GM21367 (cell line): Measurements from ENCODE around the gene EFCAB11.
"Not testable (repeated sequence)": the region's sequence is repeated elsewhere in the genome, so short reads cannot be mapped to it uniquely, and the experiment has no call there.

Experiments used
- ATAC-seq: cut with Tn5 transposase; IDR thresholded peaks from one replicate; pipeline ENCODE4 v1.9.1; 2021; ENCODE audit not compliant: unreplicated experiment

The EFCAB11 gene

GRCh38 chr14:89912667-89913211, 41.8 kb downstream of the EFCAB11 start:
- ATAC-seq: no peak

DNA sequence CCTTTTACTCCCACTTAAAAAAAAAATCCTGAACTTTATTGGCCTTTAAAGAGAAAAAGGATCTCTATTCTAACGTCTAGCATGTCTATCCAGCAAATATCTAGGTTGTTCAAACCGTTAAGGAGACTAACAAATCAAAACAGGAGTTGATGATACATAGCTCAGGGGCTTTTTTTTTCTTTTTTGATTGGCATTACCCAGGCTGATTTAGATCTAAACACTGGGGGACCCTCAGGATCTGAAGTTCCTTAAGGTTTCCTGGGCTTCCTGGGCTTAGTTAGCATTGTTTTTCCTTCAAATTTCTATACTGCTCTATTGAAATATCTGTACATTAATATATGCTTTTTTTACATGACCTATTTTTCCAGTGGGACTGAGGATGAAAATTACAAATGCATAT, 42.3 kb downstream of the EFCAB11 start:
- no peak for ATAC-seq

DNA sequence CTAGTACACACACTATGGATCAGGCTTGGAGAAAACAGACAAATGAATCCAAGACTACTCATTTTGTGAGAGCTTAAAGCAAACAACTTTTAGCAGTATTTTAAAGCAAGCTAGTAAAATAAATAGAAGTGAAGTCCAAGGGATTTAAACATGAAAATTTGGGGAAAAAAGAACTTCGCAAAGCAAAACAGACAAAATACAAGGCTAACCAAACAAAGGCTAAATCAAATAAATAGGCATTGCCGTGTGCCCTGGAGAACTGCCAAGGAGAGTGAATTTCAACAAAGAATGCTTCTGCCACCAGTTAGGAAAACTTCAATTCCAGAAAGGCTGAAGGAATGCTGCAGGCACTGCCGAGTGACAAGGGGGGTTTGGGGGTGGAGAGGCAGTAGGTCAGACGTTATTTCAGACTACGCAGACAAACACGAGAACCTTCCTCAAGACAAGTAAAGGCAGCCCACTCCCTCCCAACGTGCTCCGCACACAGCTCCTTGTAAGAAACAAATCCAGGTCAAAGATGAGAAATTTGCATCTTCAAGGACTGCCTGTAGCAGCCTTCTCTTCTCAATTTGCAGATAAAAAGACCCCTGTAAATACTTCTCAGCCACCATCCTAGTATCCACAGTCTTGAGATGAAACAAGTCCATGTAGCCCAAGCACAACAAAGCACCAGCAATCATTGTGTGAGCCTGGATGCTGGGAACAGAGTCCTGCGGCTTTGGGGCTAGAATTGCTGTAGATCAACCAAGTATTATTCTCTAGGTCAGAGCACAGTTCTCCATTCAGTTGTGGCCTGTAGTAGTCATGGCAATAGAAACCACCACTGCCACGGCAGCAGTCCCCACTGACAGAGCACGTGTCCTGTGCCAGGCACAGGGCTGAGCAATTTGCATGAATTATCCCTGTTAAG, 43.3 kb downstream of the EFCAB11 start:
- ATAC-seq: peak; percentile 49

GRCh38 chr14:89910691-89911009, 43.9 kb downstream of the EFCAB11 start:
- no peak for ATAC-seq

- no peak for ATAC-seq
Observed at GRCh38 chr14:89909586-89909985, 44.9 kb downstream of the EFCAB11 start.

DNA sequence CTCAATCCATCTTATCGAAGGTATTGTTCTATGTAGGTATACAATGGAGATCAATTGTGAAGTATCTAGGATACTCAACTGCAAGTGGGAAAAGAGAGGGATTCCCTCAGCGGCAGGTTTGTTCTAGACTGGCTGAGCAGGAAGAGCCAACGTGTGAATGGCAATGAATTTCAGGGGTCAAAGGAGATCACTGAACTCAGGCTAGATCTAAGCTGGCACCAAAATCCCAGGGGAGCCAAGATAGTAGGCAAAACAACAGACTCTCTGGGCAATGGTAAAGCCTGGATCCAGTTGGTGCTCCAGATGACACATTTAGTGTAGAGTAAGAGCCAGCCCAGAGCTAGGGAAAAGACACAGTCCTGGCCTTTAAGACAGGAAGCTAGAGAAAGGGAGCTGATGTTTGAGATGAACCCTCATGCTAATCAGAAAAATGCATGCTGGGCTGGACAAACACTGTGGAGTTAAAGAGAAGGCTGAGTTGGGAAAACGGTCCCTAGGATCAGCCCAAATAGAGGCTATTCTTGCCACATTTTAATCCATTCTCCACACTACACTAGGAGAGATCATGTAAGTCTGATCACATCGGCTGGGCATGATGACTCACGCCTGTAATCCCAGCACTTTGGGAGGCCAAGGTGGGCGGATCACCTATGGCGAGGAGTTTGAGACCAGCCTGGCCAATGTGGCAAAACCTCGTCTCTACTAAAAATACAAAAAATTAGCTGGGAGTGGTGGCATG, 45.6 kb downstream of the EFCAB11 start:
- no peak for ATAC-seq

GRCh38 chr14:89907655-89908054, 46.9 kb downstream of the EFCAB11 start:
- no peak for ATAC-seq

- ATAC-seq: no peak
Observed at GRCh38 chr14:89906000-89906399, 48.5 kb downstream of the EFCAB11 start.

- ATAC-seq: no peak
Observed at GRCh38 chr14:89903340-89903952, 51.1 kb downstream of the EFCAB11 start.

DNA sequence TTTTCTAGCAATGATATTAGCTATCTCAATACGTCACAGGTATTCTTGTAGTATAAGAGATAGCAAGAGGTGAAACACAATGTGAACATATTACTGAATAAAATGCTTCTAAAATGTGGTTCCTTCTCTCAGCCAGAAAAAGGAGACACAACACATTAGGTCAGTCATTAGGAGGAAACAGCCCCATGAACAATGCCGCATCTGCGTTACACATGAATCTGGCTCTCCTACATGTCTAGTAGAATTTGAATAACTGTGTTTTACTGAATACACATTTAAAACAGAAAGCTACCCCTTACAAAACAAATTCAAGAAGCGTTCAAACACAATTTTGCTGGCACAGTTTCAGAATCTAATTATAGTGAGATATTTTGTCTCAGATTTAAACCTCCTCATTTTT, 51.6 kb downstream of the EFCAB11 start:
- no peak for ATAC-seq

- no peak for ATAC-seq
Observed at GRCh38 chr14:89900802-89901201, 53.7 kb downstream of the EFCAB11 start.

DNA sequence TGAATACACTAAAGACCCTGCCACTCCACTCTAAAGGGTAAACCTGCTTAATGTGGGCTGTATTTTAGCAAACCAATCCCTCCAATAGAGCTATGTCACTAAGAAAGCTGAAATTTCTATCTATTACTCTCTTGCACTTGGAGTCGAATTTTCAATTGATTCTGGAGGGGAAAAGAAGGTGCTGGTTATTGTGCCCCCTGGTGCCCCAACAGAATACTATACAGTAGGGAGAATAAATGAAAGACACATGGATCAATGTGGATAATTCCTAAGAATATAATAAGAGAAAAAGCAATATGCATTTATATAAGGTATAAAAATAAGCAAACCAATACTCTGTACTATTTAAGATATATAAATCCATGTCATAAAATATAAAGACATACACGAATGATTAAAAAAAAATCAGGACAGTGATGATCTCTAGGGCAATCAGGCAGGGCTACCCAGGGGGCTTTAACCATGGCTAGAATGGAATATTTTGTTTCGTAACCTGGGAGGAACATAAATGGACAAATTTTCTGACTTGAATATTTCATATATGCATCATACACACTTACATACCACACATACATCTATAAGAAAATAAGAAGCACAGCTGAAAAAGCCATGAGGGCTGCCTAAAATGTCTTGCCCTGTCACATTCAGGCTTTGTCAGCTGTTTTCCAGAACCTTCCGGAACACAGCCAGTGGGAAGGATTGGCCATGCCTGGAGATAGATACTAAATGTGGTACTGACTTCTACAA, 54.4 kb downstream of the EFCAB11 start:
- no peak for ATAC-seq

GRCh38 chr14:89899291-89899690, 55.2 kb downstream of the EFCAB11 start:
- no peak for ATAC-seq

DNA sequence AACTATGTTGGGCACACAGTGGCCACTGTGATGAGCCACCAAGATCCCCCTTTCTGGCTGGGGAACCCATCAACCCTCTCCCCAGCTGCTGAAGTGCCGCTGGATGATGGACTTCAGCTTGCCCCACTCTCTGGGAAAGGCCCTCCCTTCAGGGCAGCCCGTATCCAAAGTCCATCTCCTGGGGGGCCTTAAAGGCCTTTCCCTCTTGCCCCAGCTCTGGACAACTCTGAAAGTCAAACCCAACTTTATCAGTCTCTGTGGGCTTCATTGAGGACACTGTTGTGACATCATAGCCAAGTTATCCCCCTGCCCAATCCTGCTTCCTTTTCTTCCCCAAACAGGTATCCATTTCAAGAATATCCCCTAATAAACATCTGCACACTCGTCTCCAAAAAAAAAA, 61.1 kb downstream of the EFCAB11 start:
- ATAC-seq: not testable (repeated sequence)

- ATAC-seq: no peak
Observed at GRCh38 chr14:89892953-89893352, 61.6 kb downstream of the EFCAB11 start.

DNA sequence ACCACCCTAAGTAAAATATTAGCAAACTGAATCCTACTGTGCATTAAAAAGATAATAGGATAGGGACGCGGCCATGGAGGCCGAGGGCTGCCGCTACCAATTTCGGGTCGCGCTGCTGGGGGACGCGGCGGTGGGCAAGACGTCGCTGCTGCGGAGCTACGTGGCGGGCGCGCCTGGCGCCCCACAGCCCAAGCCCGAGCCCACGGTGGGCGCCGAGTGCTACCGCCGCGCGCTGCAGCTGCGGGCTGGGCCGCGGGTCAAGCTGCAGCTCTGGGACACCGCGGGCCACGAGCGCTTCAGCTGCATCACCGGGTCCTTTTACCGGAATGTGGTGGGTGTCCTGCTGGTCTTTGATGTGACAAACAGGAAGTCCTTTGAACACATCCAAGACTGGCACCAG, 62.8 kb downstream of the EFCAB11 start:
- ATAC-seq: not testable (repeated sequence)

DNA sequence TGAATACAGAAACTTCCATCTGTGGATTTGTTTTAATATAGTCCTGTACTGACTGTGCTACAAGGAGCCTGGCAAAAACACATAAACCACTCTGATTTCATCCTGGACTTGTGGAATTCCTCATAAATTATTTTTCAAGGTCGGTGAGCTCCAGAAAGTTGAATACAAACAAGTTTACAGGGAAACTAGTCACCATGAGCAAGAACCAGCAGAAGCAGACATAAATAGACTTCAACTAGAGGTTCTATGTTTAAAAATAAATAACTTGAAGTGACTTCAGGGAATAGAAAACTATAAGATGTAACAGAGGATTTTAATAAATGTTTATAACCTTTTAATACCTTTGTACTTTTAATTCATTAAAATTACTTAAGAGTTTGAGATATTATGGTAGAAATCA, 63.5 kb downstream of the EFCAB11 start:
- no peak for ATAC-seq

DNA sequence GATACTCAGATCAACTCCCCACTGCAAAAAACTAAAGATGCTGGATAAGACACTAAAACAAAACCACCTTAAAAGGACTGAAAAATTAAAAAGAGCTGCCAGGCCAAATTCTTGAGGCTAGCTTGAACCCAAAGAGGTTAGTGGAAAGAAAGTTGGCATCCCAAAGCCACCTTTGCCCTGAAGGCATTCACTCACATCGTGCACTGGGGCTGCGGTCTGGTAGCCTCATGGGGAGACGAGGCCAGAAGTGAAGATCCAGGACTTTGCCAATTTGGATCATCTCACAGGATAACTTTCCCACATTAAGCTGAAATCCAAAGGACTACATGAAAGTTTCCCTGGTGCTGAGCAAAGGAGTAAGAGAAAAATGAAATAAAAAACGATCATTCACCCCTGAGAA, 63.9 kb downstream of the EFCAB11 start:
- ATAC-seq: no peak

DNA sequence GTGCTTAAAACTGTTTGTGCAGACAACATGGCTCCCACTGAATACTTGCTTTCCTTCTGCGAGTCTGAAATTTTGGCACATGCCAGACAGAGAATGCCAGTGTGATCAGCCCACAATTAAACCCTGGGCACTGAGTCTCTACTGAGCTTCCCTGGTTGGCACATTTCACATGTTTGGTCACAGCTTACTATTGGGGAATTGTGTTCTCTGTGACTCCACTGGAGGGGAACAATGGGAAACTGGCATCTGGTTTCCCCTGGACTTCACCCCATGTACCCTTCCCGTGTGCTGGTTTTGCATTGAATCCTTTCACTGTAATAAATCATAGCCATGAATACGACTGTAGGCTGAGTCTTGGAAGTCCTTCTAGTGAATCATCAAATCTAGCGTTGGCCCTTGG, 64.9 kb downstream of the EFCAB11 start:
- no peak for ATAC-seq

- ATAC-seq: no peak
Observed at GRCh38 chr14:89884761-89885160, 69.8 kb downstream of the EFCAB11 start.

GRCh38 chr14:89881839-89882238, 72.7 kb downstream of the EFCAB11 start:
- peak; percentile 85 for ATAC-seq
